ENCODE measurements around the gene KMT2A.

The KMT2A gene

GRCh38 chr11:118488480-118489109 lies 52.3 kb downstream of the KMT2A start:
- DNase-seq: peak; percentile 74 to 81

GRCh38 chr11:118491041-118491440 lies 54.7 kb downstream of the KMT2A start:
- DNase-seq: no peak

GRCh38 chr11:118497831-118498230 lies 61.5 kb downstream of the KMT2A start:
- DNase-seq: no peak

- DNase-seq: no peak
Measured at GRCh38 chr11:118503216-118503615, 66.9 kb downstream of the KMT2A start.

- no peak for DNase-seq
Measured at GRCh38 chr11:118511601-118512000, 75.3 kb downstream of the KMT2A start.

- DNase-seq: no peak
Measured at GRCh38 chr11:118514103-118514502, 77.8 kb downstream of the KMT2A start.

GRCh38 chr11:118519549-118519948 lies 83.3 kb downstream of the KMT2A start:
- DNase-seq: no peak

- no peak for DNase-seq
Measured at GRCh38 chr11:118521892-118522311, 85.6 kb downstream of the KMT2A start.

- no peak for DNase-seq
Measured at GRCh38 chr11:118522571-118523072, 86.3 kb downstream of the KMT2A start.

GRCh38 chr11:118524356-118524755 lies 88.1 kb downstream of the KMT2A start:
- peak in 1 of 2 experiments; percentile 14 for DNase-seq

- DNase-seq: peak; percentile 54 to 72
Measured at GRCh38 chr11:118524757-118525470, 88.6 kb downstream of the KMT2A start.

GRCh38 chr11:118526688-118527087 lies 90.4 kb downstream of the KMT2A start:
- no peak for DNase-seq

- no peak for DNase-seq
Measured at GRCh38 chr11:118527109-118527508, 90.8 kb downstream of the KMT2A start, which contains the start of gene TTC36. TTC36 (plus strand) TSS chr11:118527474; CDS start chr11:118527495, 21 bp downstream.

GRCh38 chr11:118528511-118528910 lies 92.2 kb downstream of the KMT2A start:
- DNase-seq: no peak

GRCh38 chr11:118529584-118530175 lies 93.4 kb downstream of the KMT2A start:
- no peak for DNase-seq

GRCh38 chr11:118530180-118530682 lies 93.9 kb downstream of the KMT2A start:
- DNase-seq: peak in 1 of 2 experiments; percentile 3

- peak; percentile 23 to 36 for DNase-seq
Measured at GRCh38 chr11:118530683-118531596, 94.6 kb downstream of the KMT2A start, which contains the start of gene TMEM25. TMEM25 (plus strand) TSS chr11:118531192; CDS start chr11:118531802, 610 bp downstream.

- no peak for DNase-seq
Measured at GRCh38 chr11:118531597-118532084, 95.3 kb downstream of the KMT2A start.

- no peak for DNase-seq
Measured at GRCh38 chr11:118532091-118532490, 95.8 kb downstream of the KMT2A start.

- no peak for DNase-seq
Measured at GRCh38 chr11:118532852-118533768, 96.8 kb downstream of the KMT2A start.

All from AML-193 (cell line).